Stimulated activated CD4-positive, alpha-beta T cell treated with anti-CD3 and anti-CD28 coated beads, Interleukin-4, amount 100 ng/mL, for 1 hour (primary cell): ENCODE data around the gene CLCNKA.
"Not testable (repeated sequence)": the region's sequence is repeated elsewhere in the genome, so short reads cannot be mapped to it uniquely, and the experiment has no call there.

Experiments used
- DNase-seq: peaks from one replicate; pipeline ENCODE4 v3.0.0-alpha.2; 2020

Gene CLCNKA

DNA sequence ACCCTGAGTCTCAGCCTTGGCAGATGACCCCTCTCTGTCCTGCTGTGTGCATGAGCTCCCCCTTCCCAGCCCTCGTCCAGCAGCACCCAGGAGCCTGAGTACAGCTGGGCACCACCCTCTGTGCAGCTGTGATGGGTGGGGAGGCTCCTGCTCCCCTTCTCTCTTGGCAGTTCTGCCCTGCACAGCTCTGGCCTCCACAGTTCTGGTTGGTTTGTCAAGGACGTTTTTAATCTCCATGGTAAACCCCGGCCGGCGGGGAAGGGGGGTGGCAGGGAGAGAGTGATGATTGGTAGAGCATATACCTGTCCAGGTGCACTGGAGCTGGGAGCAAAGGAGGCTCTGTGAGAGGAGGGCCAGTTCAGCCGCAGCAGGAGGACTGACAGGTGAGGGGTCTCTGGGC is at the start of gene CLCNKA:
Gene CLCNKA, plus strand, starts transcription at position 356 of the 400 bp plus-strand sequence. CDS start 584 bp downstream, outside the sequence.
- DNase-seq = no peak

- no peak for DNase-seq
These were observed 49.4 kb upstream of the CLCNKA start for GRCh38 chr1:15972409-15972808.

DNA sequence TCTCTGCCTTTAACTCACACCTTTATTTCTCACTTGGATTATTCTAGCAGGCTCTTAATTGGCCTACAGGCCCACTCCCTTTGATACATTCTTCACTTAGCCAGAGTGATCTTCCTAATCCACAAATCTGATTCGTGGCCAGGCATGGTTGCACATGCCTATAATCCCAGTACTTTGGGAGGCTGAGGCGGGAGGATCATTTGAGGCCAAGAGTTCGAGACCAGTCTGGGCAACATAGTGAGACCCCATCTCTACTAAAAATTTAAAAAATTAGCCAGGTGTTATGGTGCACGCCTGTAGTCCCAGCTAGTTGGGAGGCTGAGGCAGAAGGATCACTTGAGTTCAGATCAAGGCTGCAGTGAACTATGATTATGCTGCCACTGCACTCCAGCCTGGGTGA is 48.1 kb upstream of the CLCNKA start:
- no peak for DNase-seq

DNA sequence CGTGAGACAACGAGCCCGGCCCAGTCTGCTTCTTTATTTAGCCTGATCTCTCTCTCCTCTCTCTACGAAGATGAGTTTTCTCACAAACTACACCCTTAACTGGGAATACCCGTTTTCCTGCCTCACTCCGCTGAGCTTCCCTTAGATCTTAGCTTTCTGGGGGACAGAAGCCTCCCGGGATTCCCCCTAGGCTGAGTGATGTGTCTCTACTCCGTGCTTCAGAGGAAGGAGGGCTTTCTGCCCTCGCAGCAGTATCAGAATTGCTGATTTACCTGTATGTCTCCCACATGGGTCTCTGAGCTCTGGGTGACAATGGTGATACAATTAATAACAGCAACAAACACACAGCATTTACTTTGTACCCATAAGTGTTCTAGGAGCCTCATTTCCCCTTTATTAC is 47.0 kb upstream of the CLCNKA start:
- DNase-seq = peak; percentile 30

DNA sequence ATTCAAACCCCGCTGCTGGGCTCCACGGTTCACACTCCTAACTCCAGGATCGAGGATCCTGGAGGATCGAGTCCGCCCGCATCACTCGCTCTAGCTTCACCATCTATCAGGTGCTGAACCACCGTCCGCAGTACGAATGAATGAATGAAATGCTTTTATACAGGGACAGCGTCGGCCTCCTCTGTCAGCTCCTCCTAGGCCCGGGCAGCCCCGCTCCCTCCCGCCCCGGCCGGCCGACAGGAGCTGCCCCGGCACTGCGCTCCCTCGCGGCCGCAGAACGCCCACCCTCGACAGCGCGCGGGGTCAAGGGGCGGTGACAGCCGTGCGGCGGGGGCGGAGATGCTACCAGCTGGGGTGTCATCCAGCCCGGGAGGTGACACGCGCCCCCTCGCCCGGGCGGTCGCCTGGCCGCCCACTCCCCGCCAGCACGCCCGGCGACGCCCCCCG is 46.5 kb upstream of the CLCNKA start:
- DNase-seq = peak; percentile 81

GRCh38 chr1:15975805-15976680 is 45.8 kb upstream of the CLCNKA start, which contains the start of gene ZBTB17:
Gene ZBTB17, minus strand, starts transcription at chr1:15976101. Its CDS starts 27,606 bp downstream, at chr1:15948495.
- DNase-seq = peak; percentile 97

DNA sequence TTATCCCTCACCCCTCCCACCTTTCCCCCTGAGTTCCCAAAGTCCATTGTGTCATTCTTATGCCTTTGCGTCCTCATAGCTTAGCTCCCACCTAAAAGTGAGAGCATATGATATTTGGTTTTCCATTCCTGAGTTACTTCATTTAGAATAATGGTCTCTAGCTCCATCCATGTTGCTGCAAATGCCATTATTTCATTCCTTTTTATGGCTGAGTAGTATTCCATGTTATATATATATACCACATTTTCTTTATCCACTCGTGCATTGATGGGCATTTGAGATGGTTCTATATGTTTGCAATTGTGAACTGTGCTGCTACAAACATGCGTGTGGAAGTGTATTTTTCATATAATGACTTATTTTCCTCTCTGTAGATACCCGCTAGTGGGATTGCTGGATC is 43.9 kb upstream of the CLCNKA start:
- DNase-seq = not testable (repeated sequence)

GRCh38 chr1:15981679-15982078 is 40.2 kb upstream of the CLCNKA start:
- no peak for DNase-seq

DNA sequence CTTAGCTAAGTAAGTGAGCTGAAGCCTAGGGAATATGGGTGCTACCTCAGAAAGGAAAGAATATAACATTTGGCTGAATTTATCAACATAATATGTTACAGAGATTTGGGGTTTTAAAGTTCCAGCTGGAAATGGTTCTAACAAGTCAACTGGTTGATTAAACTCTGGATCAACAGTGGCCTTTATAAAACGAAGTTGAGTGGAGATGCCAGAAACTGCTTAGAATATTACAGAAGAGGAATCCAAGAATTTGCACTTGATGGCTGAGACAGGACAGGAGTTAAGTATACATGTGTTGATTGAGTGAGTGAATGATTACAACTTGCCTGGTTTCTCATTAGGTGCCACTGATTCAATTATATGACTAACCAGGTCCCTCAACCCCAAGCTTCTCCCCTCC is 38.6 kb upstream of the CLCNKA start:
- DNase-seq = no peak

- DNase-seq = no peak
These were observed 36.1 kb upstream of the CLCNKA start for GRCh38 chr1:15985611-15986297.

GRCh38 chr1:15988856-15989736 is 32.7 kb upstream of the CLCNKA start:
- no peak for DNase-seq

DNA sequence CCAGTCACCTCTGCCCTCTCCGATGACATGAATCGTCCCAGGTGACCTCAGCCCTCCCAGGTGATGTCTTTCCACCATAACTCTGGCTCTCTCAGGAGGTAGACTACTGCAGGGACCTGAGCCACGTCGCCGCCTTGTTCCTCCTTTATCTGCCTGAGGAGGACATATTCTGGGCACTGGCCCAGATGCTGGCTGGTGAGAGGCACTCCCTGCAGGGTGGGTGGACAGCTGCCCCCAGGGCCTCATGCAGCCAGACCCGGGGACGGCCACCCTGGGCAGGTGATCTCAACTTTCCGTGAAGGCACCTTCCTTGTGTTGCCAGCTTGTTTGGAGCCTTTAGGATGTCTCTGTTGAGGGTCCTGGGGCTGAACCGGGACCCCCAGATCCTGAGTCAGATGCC is 32.1 kb upstream of the CLCNKA start:
- DNase-seq = no peak

DNA sequence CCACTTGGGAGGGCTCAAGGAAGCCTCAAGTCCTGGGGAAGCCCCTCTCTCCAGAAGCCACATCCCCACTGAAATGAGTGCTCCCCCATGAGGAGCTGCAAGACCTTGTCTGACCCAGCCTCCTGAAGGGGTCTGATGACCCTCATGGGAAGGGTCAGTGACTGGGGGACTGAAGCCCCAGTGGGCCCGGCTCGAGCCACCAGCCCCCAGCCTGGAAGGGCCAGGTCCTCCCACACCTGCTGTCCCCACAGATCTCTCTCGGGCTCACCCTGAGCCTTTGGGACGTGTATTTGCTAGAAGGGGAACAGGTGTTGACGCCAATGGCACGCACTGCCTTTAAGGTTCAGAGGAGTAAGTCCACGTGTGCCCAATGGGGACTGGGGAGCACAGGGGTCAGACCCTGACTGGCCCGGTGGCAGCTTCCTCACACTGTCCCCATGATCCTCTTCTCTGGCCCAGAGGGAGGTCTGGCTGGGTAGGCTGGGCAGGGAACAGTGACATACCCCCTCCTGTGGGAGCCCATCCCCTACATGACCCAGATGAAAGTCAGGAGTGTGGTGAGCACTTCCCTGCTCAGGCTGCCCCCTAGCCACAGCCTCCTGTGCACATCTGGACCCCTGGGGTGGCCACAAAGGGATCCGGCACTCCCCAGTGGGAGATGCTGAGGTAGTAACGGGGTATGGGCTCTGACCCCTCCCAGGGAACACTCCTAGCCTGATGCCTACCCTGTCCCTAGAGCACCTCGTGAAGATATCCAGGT is 30.2 kb upstream of the CLCNKA start:
- no peak for DNase-seq

GRCh38 chr1:15992187-15992553 is 29.7 kb upstream of the CLCNKA start:
- DNase-seq = no peak

DNA sequence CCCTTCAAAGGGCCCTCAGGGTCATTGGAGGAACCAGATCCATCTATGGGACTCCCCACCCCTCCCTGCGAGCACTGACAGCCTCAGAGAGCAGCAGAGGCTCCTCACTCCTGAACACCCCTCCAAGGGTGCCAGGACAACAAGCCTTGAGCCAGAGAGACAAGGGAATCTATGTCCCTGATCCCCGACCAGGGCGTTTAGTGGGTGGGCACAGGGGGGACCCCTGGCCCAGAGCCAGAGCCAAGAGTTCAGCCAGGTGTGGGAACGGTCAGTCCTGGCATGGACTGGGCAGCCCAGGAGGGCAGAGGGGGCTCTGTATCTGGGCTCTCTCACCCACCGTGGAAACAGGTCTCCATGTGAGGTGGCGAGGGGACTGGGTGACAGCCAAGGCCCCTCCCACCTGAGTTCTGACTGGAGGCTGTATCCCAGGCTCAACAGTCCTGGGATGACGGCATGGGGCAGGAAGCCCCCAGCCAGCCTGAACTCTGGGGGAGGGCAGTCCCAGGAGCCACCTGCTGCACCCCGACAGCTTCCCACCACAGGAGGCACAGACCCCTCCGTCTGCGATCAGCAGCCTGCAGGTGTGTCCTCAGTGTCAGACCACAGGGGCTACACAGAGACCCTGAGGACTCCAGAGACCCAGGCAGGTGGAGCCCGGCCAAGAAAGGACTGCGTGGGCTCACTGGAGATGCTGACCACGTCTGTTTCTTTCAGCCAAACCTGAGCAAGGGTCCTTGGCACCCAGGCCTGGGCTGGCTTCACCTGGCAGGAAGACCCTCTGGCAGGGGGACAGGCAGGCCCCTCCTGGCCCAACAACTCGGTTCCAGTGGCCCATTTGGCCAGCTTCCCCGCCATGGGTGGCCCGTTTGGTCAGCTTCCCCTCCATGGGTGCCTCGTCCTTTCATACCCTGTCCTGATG is 29.0 kb upstream of the CLCNKA start:
- DNase-seq = no peak

DNA sequence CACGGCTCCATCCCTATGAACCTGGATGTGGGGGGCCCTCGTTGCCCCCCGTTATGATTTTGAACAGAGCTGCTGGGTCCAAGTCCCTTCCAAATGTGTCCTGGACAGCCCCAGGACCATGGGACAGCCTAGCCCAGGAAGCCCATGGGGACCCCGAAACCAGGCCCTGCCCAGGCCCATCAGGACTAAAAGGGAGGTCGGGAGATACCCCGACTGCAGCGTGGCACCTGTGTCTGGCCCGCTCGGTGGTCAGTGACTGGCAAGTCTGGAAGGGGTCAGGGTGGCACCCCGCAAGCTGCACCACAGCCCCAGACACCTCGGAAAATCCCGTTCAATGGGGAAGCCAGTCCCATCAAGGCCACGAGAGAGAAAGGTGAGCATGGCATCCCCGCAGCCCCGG is 28.2 kb upstream of the CLCNKA start:
- DNase-seq = no peak

DNA sequence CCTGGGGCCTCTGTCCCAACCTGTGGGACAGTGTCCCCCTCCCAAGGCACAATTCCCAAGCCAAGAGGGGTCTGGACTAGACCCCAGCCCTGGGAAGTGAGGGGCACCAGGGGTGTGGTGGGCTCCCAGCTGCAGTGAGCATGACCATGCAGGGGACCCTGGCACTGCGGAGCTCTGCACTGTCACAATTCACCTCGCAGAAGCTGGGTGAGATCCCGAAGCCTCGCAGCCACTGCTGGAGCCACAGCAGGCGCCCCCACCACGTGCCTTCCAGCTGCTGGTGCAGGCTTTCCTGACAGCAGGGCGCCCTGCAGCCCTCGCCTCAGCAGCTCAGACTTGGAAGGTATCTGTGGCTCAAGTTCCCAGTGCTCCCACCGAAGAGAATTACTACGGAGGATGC is 27.8 kb upstream of the CLCNKA start:
- no peak for DNase-seq

DNA sequence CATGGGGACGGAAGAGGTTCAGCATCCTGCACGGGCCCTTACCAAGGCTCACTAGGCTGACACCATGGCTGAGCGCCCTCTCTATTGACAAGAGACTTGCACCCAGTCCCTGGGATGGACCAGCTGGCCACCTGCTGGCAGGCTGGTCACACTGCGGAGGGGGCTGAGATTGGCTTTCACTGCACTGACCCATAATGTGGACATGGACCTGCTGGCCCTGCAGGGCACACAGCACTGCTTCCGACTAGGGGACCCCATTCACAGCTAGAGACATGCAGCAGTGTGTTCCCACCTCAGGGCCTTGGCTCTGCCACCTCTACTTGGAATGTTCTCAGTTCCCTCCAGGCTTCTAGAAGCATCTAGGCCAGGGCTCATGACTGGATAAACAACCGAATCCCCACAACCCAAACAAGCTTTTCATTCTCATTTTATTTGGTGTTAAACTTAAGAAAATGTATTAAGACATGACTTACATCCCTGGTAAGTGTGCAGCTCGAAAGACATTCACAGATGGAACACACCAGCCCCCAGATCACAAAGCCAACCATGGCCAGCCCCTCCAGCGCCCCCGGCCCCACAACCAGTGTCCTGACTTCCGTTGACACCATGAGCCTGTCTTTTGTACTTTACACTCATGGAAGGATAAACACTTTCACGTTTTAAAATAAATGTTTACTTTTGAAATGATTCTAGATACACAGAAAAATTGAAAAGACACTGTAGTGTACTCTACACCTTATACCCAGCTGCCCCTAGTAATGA is 27.1 kb upstream of the CLCNKA start:
- DNase-seq = peak; percentile 54

GRCh38 chr1:15997076-15997585 is 24.7 kb upstream of the CLCNKA start:
- DNase-seq = no peak

DNA sequence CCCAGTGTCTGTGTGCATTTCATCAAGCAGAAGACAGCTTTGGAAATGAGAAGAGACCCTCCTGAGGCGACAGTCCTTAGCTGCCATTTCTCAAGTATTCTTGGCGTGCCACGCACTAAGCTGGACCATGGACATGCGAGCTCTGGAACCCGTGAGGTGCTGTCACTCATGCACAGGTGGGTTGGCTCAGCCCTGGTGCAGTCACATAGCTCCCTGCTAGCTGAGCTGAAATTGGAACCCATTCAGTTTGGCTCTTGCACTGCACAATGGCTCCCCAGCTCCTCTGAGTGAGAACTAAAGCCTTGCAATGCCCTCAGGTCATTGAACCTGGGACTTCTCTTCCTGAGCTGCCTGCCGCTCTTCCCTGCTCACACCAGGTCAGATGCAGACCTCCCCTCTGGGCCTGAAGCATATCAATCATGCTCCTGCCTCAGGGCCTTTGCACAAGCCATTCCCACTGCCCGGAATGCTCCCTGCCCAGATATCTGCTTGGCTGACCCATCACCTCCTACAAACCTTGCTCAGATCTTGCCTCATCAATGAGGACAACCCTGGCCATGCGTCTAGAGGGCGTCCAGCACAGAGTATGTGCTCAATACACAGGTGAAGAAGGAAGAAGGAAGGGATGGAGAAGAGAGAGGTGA is 24.1 kb upstream of the CLCNKA start:
- no peak for DNase-seq
